NT2/D1 (cell line): ENCODE measurements around the gene CPEB1.

Experiments used
- YY1 ChIP-seq: IDR thresholded peaks from 2 replicates; pipeline ENCODE4 v1.6.1; 2011; ENCODE audit not compliant: insufficient read length, insufficient read depth
- ZNF274 ChIP-seq: IDR thresholded peaks from 2 replicates; pipeline ENCODE4 v1.6.1; 2011; ENCODE audit warnings: mild to moderate bottlenecking, low read depth, low read length

GRCh38 chr15:82647835-82648256 is 683 bp upstream of the CPEB1 start:
- TF ChIP-seq ZNF274 (no peak), YY1 (no peak)
